ENCODE measurements around the gene CPT1B. TPM values are rescaled to one million over a fixed set of nuclear protein-coding genes. Genes with fewer than 3 reads are reported as not detected.

The CPT1B gene
- total and polyA plus RNA-seq, 2 donors (not counting 1 experiment from before 2014, with no cell fraction given), result 55.0 to 109 TPM

DNA sequence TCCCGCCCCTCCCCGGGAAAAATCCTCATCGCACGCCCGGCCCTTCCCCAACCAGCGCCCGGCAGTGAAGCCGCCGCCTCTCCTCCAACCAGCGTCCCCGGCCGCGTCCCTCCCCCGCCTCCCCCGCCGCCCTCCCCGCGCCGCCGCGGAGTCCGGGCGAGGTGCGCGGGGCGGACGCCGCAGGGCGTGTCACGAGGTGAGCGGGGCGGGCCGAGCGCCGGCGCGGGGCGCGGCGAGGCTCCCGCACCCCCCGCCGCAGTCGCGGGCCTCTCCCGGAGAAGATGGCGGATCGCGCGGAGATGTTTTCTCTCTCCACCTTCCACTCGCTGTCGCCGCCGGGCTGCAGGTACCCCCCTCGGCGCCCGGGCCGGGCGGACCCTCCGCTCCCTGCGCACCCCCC is 22.3 kb upstream of the CPT1B start, which contains the start of gene MAPK8IP2:
Gene MAPK8IP2 (plus strand): TSS at position 256 of the 400 bp plus-strand sequence. CDS start 26 bp downstream, at position 282.
- ATAC-seq (ENCODE audit: low read depth), result peak; percentile 28
- Histone ChIP-seq H3K4me1 (ENCODE audit: control insufficient read depth in 2 of 2, insufficient read depth in 2 of 2, low read length in 2 of 2) (peaks cover 7 to 9% of the 10 kb centered on the region in 2 donors), H3K79me2 (ENCODE audit: control insufficient read depth, insufficient read depth, low read length) (no peaks in the 10 kb centered on the region), H3K27me3 (replicated peaks in 1 of 4; ENCODE audit: control extremely low read depth in 1 of 4, control insufficient read depth in 3 of 4, insufficient read depth in 4 of 4, low read length in 3 of 4) (peaks cover 0 to 59% (median 26%) of the 10 kb centered on the region in 4 experiments), H2AFZ (ENCODE audit: insufficient read depth, low read depth, low read length, poor library complexity, severe bottlenecking) (no peak within 1 kb of the TSS), H3K4me2 (replicated peaks; ENCODE audit: low read depth, low read length, poor library complexity, severe bottlenecking) (peak within 1 kb of the TSS; percentile 66), H3K27ac (ENCODE audit: low read length in 2 of 2) (no peak within 1 kb of the TSS), H4K20me1 (ENCODE audit: control insufficient read depth, insufficient read depth, low read length, poor library complexity, severe bottlenecking) (no peaks in the 10 kb centered on the region), H3K9ac (ENCODE audit: low read length) (no peak within 1 kb of the TSS), H3K9me3 (ENCODE audit: control extremely low read depth in 1 of 3, control insufficient read depth in 2 of 3, insufficient read depth in 1 of 3, low read length in 2 of 3) (peaks cover 0 to 10% (median 0%) of the 10 kb centered on the region in 3 donors), H3K36me3 (replicated peaks in 1 of 2; ENCODE audit: control extremely low read depth in 1 of 2, control insufficient read depth in 1 of 2, extremely low read depth in 1 of 2, insufficient read depth in 2 of 2, low read length in 1 of 2) (no peaks in the 10 kb centered on the region), H3K4me3 (ENCODE audit: control extremely low read depth in 1 of 5, extremely low read depth in 1 of 5, insufficient read depth in 1 of 5, low read depth in 2 of 5, low read length in 4 of 5) (no peak within 1 kb of the TSS)
- H3K27ac Mint-ChIP-seq, result no peak within 1 kb of the TSS
- H3K9me3 Mint-ChIP-seq (ENCODE audit: insufficient read depth), result no peaks in the 10 kb centered on the region
- DNase-seq, result no peak
- H3K4me1 Mint-ChIP-seq, result peaks cover 12% of the 10 kb centered on the region
- no peak for TF ChIP-seq CTCF (IDR thresholded peaks at IDR 0.05)
- no peak for TF ChIP-seq EZH2 (IDR thresholded peaks at IDR 0.05; ENCODE audit: borderline replicate concordance, insufficient read depth, low read depth, low read length, poor library complexity, severe bottlenecking)
- CTCF ChIA-PET, result no interaction called here
- under 1% methylated on average over 56 of the region's 61 CpGs for WGBS (ENCODE audit: insufficient coverage)
- peaks cover 28% of the 10 kb centered on the region for H3K27me3 Mint-ChIP-seq
- peak within 1 kb of the TSS; percentile 81 for H3K4me3 Mint-ChIP-seq
- intact Hi-C loops (cut with micrococcal nuclease), result no loop called here
- POLR2A ChIA-PET, result no interaction called here

DNA sequence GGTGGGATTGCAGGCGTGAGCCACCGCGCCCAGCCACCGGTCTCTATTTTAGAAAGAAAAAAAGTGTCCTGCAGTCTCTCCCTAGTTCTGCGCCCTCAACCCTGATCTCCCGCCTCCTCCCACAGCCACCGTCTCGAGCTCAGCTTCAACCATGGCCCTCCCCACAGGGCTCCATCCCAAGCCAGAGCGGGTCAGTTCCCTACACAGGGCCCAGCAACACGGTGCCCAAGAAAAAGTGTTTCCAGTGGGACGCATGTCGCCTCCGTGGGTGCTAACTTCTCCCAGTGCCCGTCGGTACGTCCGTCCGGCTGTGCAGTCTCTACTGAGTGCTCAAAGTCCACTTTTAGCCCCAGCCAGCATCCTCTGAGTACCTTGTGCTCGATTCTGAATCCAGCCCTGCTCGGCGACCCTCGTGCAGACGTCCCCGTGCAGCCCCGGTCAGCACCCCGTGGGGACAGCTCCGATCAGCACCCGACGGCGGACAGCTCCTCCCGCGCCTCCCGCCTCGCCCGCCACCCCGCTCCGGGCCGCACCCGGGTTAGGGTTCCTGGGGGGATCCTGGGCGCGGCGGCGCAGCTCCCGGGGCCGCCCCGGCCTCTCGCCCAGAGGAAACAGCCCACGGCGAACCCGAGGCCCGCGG is 21.7 kb upstream of the CPT1B start:
- H3K36me3 ChIP-seq (replicated peaks in 1 of 2; ENCODE audit: control extremely low read depth in 1 of 2, control insufficient read depth in 1 of 2, extremely low read depth in 1 of 2, insufficient read depth in 2 of 2, low read length in 1 of 2), result no peaks in the 10 kb centered on the region
- peaks cover 0 to 10% (median 0%) of the 10 kb centered on the region in 3 donors for H3K9me3 ChIP-seq (ENCODE audit: control extremely low read depth in 1 of 3, control insufficient read depth in 2 of 3, insufficient read depth in 1 of 3, low read length in 2 of 3)
- 14% methylated on average over 50 of the region's 52 CpGs for WGBS (ENCODE audit: insufficient coverage)
- peak; percentile 89 for ATAC-seq (ENCODE audit: low read depth)
- ChIA-PET CTCF (interaction anchor here (0.7 kb wide), 1 partner anchor 64 kb away, joined by 3 read pairs; no protein-coding TSS in a partner anchor), POLR2A (no interaction called here)
- H3K4me1 ChIP-seq (ENCODE audit: control insufficient read depth in 2 of 2, insufficient read depth in 2 of 2, low read length in 2 of 2), result peaks cover 7 to 9% of the 10 kb centered on the region in 2 donors
- no peak overlapping the region for H2AFZ ChIP-seq (ENCODE audit: insufficient read depth, low read depth, low read length, poor library complexity, severe bottlenecking)
- H3K27me3 ChIP-seq (replicated peaks in 1 of 4; ENCODE audit: control extremely low read depth in 1 of 4, control insufficient read depth in 3 of 4, insufficient read depth in 4 of 4, low read length in 3 of 4), result peaks cover 0 to 54% (median 26%) of the 10 kb centered on the region in 4 experiments
- Mint-ChIP-seq H3K4me1 (peaks cover 12% of the 10 kb centered on the region), H3K27ac (no peak overlapping the region), H3K9me3 (ENCODE audit: insufficient read depth) (no peaks in the 10 kb centered on the region), H3K4me3 (peak overlapping the region; percentile 77), H3K27me3 (peaks cover 28% of the 10 kb centered on the region)
- H3K9ac ChIP-seq (ENCODE audit: low read length), result no peak overlapping the region
- DNase-seq, result peak; percentile 75
- H3K4me2 ChIP-seq (replicated peaks; ENCODE audit: low read depth, low read length, poor library complexity, severe bottlenecking), result peak overlapping the region; percentile 66
- TF ChIP-seq EZH2 (IDR thresholded peaks at IDR 0.05; ENCODE audit: borderline replicate concordance, insufficient read depth, low read depth, low read length, poor library complexity, severe bottlenecking) (no peak), CTCF (IDR thresholded peaks at IDR 0.05) (no peak)
- no peak overlapping the region for H3K27ac ChIP-seq (ENCODE audit: low read length in 2 of 2)
- no peaks in the 10 kb centered on the region for H3K79me2 ChIP-seq (ENCODE audit: control insufficient read depth, insufficient read depth, low read length)
- no peaks in the 10 kb centered on the region for H4K20me1 ChIP-seq (ENCODE audit: control insufficient read depth, insufficient read depth, low read length, poor library complexity, severe bottlenecking)
- no peak overlapping the region for H3K4me3 ChIP-seq (ENCODE audit: control extremely low read depth in 1 of 5, extremely low read depth in 1 of 5, insufficient read depth in 1 of 5, low read depth in 2 of 5, low read length in 4 of 5)
- intact Hi-C loops (cut with micrococcal nuclease), result no loop called here
